ENCODE measurements around the gene ANKFY1.
"Not testable (repeated sequence)": the region's sequence is repeated elsewhere in the genome, so short reads cannot be mapped to it uniquely, and the experiment has no call there.

The ANKFY1 gene

DNA sequence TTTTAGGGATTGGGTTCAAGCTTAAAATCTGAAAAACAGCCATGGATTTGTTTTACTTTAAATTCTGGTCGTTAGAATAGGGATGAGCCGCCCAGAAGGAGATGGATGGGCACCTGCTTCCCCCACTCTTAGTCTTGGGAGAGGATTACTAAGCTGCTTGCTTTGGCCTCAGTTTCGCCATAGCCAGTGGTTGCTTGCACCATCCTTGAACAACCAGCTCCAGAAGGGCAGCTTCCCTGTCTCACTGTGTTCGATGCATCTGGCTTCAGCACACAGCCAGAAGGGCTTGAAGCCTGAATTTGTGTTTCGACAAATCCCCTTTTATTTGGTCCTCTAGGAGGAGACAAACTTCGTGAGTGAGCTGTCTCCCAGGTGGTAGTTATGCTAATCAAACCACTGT lies 113.7 kb downstream of the ANKFY1 start:
- no peak for DNase-seq

DNA sequence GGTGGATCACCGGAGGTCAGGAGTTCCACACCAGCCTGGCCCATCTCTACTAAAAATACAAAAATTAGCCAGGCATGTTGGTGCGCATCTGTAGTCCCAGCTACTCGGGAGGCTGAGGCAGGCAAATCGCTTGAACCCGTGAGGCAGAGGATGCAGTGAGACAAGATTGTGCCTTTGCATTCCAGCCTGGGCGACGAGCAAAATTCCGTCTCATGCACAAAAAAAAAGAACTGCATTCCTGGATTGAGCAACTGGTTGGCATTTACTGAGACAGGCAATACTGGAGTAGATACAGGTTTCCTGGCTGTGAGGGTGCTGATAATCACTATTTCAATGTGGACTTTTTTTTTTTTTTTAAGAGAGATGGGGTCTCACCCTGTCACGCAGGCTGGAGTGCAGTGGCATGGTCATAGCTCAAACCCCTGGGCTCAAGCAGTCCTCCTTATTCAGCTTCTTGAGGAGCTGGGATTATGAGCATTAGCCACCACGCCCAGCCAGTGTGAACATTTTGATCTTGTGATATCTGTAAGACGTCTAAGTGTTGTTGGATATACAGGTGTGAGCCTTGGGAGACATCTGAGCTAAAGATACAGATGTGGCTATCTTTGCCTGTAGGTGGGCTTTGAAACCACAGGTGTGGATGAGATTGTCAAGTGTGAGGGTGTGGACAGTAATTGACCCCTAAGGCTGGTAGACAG lies 115.0 kb downstream of the ANKFY1 start:
- DNase-seq: no peak

DNA sequence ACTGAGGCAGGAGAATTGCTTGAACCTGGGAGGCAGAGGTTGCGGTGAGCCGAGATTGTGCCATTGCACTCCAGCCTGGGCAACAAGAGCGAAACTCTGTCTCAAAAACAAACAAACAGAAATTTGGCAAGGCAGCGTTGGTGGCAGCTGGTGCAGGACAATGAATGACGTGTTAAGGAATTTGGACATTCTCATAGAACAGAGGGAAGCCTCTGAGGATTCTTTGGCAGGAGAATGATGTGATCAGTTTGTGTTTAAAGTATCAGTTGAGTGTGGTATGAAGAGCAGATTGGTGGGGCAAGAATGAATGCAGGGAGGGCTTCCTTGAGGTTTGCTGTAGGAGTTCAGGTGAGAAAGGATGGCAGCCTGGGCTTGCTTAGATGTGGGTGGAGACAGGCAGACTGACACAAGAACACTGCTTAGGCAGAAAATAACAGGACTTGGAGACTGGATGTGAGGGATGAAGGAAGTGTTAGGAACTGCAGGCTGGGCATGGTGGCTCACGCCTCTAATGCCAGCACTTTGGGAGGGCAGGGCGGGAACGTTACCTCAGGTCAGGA lies 115.9 kb downstream of the ANKFY1 start:
- no peak for DNase-seq

GRCh38 chr17:4146641-4147040 lies 117.1 kb downstream of the ANKFY1 start:
- DNase-seq: no peak

GRCh38 chr17:4144422-4144747 lies 119.4 kb downstream of the ANKFY1 start:
- no peak for DNase-seq

GRCh38 chr17:4143563-4144421 lies 120.0 kb downstream of the ANKFY1 start:
- no peak for DNase-seq

DNA sequence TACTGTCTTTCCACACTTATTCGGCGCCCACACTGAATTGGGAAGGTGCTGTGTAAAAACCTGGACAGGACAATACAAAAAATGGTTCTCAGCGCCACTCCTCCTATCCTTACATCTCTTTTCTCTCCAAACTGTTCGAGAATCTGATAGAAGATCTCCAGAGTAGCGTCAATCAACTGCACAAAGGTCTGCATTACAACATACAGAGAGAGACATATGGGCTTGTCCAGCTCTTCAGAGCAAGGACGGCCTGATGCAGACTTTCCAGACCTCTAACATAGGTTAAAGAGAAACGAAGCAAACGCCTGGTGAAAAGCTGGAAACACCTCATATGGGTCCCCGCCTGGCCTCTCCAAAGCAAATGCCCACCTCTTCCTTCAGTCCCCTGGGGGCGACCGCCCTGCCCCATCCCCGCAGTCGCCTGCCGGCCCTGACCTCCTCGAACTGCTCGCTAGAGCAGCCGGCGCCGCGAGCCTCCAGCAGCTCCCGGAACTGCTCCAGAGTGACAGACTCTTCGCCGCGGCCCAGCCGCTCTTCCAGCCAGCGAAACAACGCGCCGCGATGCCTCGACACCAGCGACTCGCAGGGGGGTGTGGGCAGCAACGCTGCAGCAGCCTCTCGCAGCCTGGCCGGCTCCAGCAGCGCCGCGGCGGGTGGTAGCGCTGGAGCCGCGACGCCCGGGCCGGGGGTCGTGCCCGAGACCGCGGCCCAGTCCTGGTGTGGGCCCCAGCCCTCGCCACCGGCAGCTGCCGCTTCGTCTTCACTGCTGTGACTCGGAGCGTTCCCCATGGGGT lies 121.5 kb downstream of the ANKFY1 start:
- no peak for DNase-seq

GRCh38 chr17:4140125-4140524 lies 123.7 kb downstream of the ANKFY1 start:
- DNase-seq: no peak

GRCh38 chr17:4138906-4139526 lies 124.8 kb downstream of the ANKFY1 start:
- DNase-seq: not testable (repeated sequence)

- DNase-seq: no peak
Measured at GRCh38 chr17:4136373-4136772, 127.4 kb downstream of the ANKFY1 start.

DNA sequence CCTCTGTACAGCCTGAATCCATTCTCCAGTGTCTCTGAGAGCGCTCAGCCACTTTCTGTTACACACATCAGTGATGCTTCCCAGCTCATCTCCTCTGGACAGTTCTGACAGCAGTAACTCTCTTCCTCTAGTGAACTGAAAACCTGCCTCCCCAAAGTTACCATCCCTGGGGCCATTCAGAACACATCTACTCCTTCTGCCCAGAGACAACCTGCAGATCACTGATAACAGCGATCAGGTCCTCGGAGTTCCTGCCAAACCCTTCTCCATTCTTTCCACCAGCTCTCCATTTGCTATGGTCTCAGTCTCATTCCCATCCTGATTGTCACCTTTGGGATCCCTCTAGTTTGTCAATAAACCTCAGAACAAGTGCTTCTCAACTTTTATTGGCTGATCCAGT lies 128.3 kb downstream of the ANKFY1 start:
- no peak for DNase-seq

- no peak for DNase-seq
Measured at GRCh38 chr17:4134721-4135120, 129.1 kb downstream of the ANKFY1 start.

GRCh38 chr17:4130715-4131114 lies 133.1 kb downstream of the ANKFY1 start:
- no peak for DNase-seq

DNA sequence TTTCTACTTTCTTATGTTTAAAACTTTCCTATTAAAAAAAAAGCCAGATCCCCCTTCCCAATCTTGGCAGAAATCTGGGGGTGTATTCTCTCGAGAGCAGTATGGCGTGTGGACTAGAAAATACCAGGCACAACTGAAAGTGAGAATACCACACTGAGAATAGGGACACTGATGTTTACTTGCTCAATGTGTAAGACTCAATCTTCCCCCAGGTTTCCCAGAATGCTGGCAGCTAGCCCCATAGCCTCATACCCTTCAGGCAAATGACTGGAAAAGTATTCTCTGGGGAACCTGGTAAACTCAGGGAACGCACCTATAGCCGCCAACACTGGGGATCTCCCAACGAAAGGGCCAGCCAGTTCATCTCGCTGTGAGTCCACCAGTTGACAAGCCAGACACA lies 136.2 kb downstream of the ANKFY1 start:
- DNase-seq: no peak

- DNase-seq: no peak
Measured at GRCh38 chr17:4125552-4125951, 138.2 kb downstream of the ANKFY1 start.

DNA sequence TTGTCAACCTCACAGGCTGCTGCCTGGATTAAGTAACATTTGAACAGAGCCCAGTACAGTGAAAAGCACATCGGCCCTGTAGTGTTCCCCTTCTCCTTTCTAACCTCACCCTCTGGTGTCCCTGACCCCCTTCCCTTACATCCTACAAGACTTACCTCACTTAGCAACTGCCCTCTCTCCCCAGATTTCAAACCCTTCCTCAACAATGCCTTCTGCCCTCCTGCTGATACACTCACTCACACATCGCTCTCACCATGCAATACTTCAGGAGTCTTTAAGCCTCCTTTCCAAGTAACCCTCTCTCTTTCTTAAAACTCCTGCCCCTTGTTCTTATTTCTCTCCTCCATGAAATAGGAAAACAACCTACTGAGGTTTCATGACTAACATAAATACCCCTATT lies 138.8 kb downstream of the ANKFY1 start:
- DNase-seq: no peak

DNA sequence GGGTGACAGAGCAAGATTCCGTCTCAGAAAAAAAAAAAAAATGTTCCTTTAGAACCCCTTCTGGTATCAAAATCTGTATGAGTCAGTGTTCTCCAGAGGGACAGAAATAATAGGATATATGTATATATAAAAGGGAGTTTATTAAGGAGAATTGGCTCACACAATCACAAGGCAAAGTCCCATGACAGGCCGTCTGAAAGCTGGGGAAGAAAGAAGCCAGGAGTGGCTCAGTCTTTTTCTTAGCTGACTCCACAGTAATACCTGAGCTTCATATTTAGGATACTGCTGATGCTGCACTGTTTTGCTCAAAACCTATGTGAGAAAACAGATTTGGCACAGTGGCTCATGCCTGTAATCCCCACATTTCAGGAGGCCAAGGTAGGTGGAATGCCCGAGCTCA lies 143.4 kb downstream of the ANKFY1 start:
- DNase-seq: no peak

- DNase-seq: no peak
Measured at GRCh38 chr17:4119299-4119698, 144.5 kb downstream of the ANKFY1 start.

DNA sequence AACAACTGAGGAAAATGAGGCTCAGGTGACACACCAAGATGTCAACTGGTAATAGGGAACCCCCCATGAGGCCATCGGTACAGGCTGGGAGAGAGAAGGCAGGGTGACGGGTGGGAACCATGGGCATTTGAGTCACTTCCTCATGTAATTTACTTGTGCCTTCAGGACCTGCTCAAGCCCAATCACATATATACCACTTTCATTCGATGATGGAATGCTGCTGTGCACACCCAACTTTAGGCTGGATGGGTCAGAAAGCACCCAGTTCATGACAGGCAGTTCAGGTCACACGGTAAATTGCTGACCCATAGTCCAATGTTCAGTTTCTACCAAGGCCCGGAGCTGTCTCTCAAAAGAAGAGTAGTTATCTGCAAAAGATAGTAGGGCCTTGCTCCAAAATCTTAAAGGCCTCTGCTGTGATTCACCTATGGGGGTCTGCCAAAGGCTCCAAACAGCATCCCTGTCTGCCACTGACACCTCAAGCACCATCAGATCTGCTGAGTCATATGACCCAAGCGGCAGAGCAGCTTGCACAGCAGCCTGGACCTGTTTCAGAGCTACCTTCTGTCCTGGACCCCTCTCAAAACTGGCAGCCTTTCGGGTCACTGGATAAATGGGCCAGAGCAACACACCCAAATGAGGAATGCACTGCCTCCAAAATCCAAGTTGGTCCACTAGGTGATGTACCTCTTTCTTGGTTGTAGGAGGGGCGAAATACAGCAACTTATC lies 145.6 kb downstream of the ANKFY1 start:
- DNase-seq: no peak

DNA sequence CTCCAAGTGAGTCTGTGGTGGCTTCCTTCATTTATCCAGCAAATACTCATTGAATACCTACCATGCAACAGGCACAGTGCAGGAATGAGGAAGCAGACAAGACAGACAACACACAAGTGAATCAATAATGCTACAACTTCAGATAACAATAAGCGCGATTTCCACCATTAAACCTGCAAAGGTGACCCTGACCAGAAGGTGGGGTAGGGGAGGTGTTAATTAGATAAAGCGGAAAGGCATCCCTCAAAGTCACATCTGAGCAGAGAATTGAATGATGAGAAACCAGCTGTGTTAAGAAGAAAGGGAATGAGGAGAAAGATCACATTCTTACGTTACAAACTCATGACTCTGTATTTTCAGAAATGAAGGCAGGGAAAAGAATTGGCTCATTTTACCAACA lies 147.3 kb downstream of the ANKFY1 start:
- DNase-seq: no peak

Measured in SIG-M5 (cell line).